HTERT RPE-1 (cell line): ENCODE measurements around the gene MGAT5.

Experiments
- in situ Hi-C: fragments of 300-500 bp; cut with MboI; formaldehyde crosslinking; loops from 4 replicates; pipeline ENCODE4 v1.14.3; 2020; ENCODE audit warnings: low sequenced_read_pairs

The MGAT5 gene

DNA sequence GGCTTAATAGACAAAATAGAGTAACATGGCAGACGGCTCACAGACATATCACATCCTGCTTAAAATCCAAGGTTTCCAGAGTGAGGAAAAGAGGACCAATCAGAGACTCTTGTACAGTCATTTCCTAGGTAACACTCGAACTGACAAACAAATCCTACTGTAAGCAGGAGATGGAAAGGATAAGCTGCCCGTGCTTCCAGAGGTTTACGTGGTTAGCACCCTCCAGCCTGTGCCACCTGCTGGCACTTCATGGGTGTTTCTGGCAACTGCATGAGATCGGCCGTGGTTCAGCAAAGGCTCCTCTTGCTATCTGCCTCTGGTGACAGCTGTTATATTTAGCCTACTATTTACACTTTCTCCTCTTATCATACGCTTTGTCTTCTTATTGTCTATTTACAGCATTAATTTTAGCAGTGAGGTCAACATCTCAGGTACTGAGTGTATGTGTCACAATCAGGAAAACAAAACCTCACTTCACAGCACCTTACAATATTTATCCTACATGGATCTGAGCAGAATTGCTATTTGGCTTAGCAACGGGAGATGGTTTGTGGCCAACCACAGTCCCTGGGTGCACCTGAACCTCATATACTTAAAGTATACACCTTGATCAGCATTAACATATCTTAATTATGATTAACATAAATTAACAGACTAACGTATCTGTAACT lies 238.0 kb downstream of the MGAT5 start:
- in situ Hi-C loops: no loop called here

DNA sequence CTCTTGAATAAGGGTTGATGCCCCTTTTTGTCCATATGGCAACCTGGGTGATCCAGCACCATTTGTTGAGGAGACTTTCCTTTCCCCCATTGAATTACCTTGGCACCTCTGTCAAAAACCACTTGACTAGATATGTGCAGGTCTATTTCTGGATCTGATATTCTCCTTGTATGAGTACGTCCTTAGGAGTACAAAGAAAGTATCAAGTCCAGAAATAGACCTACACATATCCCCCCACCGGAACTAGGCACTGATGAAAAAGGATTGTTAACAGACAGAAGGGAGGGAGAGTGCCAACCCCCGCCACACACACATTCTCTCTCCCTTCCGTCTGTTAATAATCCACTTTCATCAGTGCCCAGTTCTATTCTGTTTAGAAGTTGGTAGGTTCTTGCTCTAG lies 239.9 kb downstream of the MGAT5 start:
- in situ Hi-C loops: no loop called here

DNA sequence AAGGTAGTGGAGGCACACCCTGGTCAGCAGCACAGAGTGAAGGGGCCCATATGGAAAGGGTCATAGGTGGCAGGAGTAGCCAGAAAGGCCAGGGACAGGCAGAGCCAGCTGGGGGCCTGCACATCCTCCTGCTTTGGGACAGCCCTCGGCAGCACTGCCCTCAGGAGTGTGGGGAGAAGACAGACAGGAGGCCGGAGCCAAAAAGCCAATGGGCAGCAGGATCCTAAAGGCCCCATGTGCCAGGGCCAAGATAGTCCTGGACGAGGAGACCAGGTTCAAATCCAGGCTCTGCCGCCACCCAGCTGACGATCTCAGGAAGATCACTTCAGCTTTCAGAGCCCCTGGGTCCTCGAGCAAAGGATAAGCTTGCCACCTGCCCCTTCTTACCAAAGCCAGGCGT lies 244.8 kb downstream of the MGAT5 start:
- in situ Hi-C loops: no loop called here

DNA sequence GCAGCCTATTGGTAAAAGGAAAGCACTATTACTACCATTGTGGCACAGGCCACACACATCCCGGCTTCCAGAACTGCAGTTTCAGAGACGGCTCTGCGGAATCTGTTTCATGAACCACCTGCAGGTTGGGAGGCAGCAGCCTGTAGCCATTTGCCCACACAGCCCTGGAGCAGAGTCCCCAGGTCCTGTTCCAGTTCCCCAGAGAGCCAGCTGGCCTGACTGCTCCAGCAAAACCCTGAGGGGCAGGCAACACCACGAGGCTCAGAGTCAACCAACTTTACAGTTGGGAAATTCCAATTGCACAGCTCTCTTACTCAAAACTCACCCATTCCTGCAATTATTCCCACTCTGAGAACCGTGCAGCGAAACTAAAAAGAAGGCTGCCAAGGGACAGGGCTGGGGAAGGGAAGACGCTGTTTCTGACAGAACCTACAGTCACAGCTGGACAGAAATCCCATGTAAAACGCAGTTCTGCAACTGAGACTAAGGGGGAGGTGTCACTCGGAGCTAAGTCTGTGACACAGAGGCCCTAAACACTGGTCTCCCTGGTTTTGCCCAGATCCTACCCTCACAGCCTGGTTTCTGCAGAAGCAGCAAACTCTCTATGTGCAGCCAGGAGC lies 245.5 kb downstream of the MGAT5 start:
- in situ Hi-C loops: no loop called here

DNA sequence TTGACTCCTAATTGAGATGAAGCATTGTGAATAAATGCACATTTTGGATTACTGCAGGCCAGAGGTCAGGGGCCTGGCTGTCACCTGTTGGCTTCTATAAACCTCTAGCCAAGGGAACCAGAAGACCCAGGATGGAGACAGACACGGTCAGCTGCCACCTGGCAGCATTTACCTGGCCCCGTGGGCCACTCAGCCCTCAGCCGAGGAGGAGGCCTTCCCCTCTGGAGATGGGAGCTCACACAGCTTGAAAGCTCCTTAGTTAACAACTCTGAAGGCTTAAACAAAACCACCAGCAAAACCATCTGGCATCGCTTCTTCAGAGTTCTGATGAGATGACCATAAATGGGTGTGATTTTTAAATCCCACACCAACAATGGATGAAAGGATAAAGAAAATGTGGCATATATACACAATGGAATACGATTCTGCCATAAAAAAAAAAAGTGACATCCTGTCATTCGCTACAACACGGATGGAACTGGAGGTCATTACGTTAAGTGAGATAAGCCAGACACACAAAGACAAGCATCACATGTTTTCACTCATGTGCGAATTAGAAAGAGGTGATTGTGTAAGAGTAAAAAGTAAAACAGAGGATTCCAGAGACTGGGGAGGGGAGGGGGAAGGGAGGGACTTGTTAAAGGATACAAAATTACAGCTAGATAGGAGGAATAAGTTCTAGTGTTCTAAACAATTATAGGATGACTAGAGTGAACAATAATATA lies 246.5 kb downstream of the MGAT5 start:
- in situ Hi-C loops: no loop called here

DNA sequence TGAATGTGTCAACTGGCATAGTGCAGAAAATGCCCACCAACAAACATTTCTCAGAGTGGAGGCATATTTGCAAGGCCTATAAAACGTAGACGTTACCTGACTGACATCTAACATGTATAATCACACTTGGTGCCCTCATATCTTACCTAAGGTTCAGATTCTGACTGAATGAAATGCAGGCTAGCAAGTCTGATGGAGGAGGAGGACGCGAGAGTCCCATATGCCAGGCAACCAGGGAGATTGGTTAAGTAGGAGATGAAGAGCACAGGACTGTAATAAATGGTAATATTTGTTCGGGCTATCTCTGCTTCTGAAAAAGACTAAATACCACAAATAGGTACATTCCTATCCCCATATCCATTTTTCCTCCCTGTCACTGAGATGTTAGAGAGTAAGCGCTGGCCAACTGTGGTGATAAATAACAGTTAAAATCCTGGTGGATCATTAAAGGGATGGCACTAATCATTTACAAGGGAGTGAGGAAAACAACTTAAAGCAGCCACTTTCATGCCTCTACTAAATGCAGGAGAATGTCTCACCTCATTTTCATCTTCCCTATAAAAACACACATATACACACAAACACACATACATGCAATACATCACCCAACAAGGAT lies 247.7 kb downstream of the MGAT5 start:
- in situ Hi-C loops: no loop called here

DNA sequence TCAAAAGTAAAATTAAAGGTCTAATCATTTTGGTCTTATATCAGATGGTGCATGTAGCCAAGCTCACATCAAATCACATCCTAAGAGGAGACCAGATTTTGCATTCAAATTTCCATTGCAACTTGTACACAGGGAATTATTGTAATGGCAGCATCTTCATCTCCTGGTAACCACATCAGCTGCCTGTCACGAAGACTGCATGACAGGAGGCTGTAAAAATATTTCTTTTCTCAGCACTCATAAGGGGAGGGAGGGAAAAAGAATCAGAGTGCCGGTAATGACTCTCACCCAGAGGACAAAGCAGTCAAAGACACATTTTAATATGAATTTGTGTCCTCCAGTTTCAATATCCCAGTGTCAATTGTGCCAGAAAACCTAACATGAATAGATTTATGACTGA lies 248.2 kb downstream of the MGAT5 start:
- in situ Hi-C loops: no loop called here
